Hepatic stellate cell (primary cell): ENCODE data around the gene TXNDC16.

Experiments used
- DNase-seq: peaks from one replicate; pipeline ENCODE4 v3.0.0; 2011; ENCODE audit warnings: low spot score

Gene TXNDC16

GRCh38 chr14:52447236-52447635 lies 105.1 kb downstream of the TXNDC16 start:
- DNase-seq, result no peak

DNA sequence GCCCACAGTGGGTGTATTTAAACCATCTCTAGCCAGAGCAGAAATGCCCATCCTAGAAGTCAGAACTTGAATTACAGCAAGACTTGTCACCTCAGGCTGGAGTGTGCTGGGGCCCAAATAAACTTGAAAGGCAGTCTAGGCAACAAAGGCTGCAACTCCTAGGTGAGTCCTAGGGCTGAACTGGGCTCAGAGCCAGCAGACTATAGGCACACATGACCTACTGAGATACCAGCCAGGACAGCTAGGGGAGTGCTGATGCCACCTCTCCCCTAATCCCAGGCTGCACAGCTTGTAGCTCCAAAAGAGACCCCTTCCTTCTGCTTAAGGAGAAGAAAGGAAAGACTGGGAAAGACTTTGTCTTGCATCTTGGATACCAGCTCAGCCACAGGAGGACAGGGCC lies 106.0 kb downstream of the TXNDC16 start:
- no peak for DNase-seq

- no peak for DNase-seq
These were observed 108.8 kb downstream of the TXNDC16 start for GRCh38 chr14:52443506-52443905.

- DNase-seq, result no peak
These were observed 109.7 kb downstream of the TXNDC16 start for GRCh38 chr14:52442602-52443001.

DNA sequence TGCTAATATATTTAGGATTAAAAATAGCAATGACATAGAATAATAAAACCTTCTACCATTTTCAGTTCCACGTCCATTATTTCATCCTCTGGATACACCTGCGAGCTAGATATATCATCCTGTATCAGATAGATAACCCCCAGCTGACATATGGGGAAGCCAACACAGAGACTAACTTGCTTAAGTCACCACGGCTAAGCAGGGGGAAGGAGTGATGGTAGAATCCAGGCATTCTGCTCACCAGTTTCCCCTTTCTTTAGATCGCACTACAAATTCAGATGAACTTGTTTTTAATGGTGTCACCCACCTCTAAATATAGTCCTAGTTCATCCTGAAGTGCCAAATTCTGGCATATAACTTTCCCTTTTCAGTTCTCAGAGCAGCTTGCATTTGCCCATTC lies 110.1 kb downstream of the TXNDC16 start:
- DNase-seq, result no peak

- no peak for DNase-seq
These were observed 112.8 kb downstream of the TXNDC16 start for GRCh38 chr14:52439476-52439875.

DNA sequence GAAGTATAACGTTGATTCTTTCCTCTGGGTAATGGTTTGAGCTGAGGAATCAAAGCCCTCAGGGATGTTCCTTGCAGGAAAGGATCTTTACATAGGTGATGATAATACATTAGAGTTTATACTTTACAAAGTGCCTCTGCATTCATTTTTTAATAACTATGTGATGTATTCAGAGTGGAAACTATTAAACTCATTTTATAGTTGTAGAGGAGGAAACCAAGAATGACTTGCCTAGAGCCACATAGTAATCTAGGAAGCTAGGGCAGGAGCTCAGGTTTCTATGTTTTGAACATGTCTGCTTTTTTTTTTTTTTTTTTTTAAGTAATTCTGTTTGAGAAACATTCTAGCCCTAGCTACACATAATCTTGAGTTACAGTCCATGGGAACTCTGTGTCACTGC lies 117.3 kb downstream of the TXNDC16 start:
- no peak for DNase-seq

- no peak for DNase-seq
These were observed 121.8 kb downstream of the TXNDC16 start for GRCh38 chr14:52430474-52430873.

DNA sequence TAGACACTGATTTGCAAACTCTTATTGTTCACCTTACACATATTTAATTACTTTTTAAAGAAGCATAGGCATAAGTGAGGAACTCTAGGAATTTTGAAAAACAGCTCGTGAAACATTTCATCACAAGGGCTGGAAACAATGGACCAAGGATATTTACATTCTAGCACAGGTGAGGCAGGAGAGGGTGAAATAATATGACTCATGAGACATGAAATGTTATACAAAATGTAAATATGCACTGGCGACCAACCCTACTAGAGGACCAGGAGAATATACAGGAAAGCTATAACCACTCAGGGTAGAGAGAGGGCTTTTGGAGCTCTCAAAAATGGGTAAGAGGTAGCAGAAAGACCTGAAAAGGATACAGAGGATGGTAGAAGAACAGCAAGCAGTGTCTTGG lies 122.9 kb downstream of the TXNDC16 start:
- DNase-seq, result no peak

GRCh38 chr14:52427460-52427859 lies 124.8 kb downstream of the TXNDC16 start:
- DNase-seq, result no peak

- no peak for DNase-seq
These were observed 129.5 kb downstream of the TXNDC16 start for GRCh38 chr14:52422650-52423356.

GRCh38 chr14:52417139-52417538 lies 135.2 kb downstream of the TXNDC16 start:
- no peak for DNase-seq

DNA sequence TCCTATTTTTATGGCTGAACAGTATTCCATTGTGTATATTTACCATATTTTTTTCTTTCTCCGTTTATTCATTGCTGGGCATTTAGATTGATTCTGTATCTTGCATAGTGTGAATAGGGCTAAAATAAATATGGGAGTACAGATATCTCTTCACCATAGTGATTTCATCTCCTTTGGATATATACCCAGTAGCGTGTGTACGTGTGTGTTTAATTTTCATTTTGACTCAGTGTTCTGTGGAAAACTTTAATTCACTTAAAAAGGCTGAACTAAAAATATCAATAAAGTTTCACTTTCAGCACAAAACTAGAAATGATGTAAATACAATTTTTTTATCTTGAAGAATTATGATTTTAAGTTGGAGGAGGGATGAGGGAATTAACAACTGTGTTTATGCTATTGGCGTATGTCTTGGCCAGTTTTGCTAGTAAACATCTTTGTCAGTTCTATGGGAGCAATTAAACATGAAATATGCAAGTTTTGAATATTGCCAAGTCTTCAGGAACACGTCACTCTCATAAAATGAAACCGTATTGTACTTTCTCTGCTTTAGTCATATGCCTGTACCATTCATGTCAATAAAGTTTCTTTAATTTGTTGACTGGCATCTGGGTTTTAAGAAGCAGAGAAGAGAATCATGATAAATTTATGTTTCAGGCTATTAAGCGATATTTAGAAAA lies 138.4 kb downstream of the TXNDC16 start:
- DNase-seq, result no peak

DNA sequence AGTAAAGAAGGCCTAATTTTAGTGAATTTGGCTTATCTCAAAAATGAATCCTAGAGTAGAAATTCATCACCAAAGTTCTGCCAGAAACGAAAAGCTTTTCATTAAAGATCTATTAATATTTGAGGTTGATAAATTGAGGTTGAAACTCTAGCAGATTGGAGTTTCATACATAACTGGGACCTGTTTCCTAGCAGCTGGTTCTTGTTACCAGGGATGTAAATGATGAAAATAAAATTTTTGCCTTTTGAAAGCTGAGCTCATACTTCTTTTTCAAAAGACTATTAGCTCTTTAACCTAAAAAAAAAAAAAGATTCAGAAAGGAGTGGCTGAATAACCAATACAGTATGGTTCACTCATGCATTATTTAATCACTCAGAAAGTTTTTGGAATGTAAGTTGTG lies 139.9 kb downstream of the TXNDC16 start:
- DNase-seq, result no peak

GRCh38 chr14:52405314-52405713 lies 147.0 kb downstream of the TXNDC16 start:
- DNase-seq, result no peak

GRCh38 chr14:52402812-52403526 lies 149.3 kb downstream of the TXNDC16 start:
- DNase-seq, result no peak

GRCh38 chr14:52400846-52401245 lies 151.5 kb downstream of the TXNDC16 start:
- no peak for DNase-seq

GRCh38 chr14:52399921-52400595 lies 152.2 kb downstream of the TXNDC16 start:
- no peak for DNase-seq

- DNase-seq, result no peak
These were observed 153.2 kb downstream of the TXNDC16 start for GRCh38 chr14:52399104-52399503.

GRCh38 chr14:52397844-52398243 lies 154.5 kb downstream of the TXNDC16 start:
- DNase-seq, result no peak

GRCh38 chr14:52395728-52396127 lies 156.6 kb downstream of the TXNDC16 start:
- no peak for DNase-seq

DNA sequence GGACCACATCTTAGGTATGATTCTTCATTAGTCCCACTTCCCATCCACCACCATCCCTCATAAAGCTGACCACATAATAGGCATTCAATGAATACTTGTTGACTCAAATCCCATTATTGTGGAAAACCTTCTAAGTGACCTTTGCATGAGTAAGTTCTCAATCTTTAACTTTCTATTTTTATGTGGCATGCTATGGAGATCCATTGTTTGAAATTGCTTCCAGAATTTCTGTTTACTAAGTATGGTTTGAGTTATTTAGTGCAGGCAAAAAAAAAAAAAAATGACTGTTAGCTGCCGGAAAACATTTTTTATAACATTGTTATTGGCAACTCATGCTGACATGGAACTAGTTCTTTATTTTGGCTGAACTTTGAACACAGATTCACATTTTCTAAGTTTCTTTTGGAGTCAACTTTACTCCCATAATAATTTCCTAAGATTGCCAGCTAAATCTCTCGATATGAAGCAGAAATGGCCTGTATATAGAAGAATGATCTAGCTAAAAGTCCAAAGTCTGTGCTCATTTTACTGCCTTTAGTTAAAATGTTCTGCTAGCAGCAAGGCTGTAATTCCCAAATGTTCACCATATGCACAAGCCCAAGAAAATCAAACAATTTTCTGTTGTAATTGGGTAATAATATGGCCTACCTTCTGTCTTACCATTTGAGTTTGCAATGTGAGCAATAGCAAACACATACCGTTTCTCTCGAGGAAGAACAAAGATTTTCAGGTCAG lies 160.3 kb downstream of the TXNDC16 start:
- no peak for DNase-seq
